ENCODE measurements around the gene POLD2.
"Not testable (repeated sequence)": the region's sequence is repeated elsewhere in the genome, so short reads cannot be mapped to it uniquely, and the experiment has no call there.

Gene POLD2

DNA sequence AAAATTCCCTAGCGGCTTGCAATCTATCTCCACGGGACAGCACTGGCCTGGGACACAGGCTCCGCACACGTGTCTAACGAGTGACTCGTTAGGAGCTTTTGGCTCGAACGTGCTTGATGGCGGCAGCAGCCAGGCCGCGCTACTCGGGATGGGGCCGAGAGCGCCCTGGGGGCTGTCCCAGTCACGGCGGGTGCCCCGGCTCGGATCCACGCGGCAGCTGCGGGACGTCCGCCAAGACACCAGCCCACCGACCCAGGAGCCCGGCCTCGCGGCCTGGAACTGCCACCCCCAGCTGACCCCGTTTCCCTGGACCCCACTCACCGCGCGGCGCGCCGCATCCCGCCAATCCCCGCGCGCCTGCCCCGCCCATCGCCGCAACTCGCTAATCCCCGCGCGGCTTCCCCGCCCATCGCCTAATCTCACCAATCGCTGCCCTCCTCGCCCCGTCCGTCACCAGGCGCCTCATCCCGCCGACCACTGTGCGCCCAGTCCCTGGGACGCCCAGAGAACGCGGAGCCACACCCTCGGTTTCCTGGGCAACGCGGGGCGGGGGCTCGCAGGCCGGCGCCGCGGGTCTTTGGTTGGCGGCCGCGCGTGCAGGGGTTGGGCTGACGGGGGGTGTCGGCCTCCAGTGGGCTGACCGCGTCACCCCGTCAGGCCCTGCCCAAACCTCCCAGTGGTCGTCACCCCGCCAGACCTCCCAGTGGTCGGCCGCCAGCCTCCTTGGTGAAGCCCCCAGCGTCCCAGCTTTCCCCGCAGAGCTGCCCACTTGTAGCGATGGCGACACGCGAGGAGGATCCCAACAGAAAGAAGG lies at the start of gene POLD2:
TSS of gene POLD2 (minus strand) at position 359 of the 814 bp plus-strand sequence. CDS start 1,495 bp downstream, outside the sequence.
- DNase-seq (ENCODE audit: extremely low spot score, insufficient read length, low read depth), result peak; percentile 100
- FAIRE-seq, result peak; percentile 97

DNA sequence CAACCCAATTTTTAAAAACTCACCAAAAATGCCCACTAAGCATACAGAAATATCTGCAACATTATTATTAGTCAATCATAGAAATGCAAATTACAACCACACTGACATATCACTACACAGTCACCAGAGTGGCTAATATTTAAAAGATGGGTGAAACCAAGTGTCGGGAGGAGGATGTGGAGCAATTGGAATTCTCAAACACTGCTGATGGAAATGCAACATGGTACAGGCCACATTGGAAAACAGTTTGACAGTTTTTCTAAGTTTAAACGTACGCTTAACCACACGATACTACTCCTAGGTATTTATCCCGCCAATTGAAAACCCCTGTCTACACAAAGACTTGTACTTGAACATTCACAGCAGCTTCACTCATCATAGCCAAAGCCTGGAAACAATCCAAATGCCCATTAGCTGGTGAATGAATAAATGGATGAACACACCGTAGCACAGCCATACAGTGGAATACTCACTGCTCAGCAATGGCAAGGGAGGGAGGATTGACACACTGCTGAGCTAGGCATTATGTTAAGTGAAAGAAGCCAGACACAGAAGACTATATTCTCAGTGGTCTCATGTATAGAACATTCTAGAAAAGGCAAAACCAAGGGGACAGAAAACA lies 49.6 kb upstream of the POLD2 start:
- FAIRE-seq (no peak), DNase-seq (ENCODE audit: extremely low spot score, insufficient read length, low read depth) (no peak)

DNA sequence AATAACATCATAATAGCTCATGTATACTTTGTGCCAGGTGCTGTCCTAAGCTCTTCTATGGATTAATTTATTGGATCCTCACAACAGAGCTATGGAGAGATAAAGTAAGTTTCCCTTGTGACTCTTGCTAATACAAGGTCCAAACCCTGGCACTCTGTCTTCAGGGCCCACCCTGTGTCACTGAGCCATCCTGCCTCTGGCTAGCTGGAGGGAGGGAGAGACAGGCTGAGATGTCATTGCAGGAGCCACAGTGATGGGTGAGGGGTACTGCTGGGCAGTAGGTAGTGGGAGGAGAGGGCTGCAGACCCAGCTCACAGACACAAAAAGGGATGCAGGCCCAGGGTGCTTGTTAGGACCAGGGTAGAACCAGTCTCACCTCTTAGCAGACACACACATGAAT lies 49.0 kb upstream of the POLD2 start:
- FAIRE-seq (no peak), DNase-seq (ENCODE audit: extremely low spot score, insufficient read length, low read depth) (no peak)

DNA sequence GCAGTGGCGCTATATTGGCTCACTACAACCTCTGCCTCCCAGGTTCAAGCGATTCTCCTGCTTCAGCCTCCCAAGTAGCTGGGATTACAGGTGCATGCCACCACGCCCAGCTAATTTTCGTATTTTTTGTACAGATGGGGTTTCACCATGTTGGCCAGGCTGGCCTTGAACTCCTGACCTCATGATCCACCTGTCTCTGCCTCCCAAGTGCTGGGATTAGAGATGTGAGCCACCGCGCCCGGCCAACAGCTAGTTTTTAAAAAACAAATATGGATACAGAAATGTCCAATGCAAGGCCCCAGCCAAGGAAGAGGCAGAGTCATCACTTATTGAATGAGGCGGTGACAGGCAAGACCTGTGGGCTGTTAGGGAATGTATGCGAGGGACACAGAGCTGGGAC lies 48.6 kb upstream of the POLD2 start:
- DNase-seq (ENCODE audit: extremely low spot score, insufficient read length, low read depth); FAIRE-seq: not testable (repeated sequence)

DNA sequence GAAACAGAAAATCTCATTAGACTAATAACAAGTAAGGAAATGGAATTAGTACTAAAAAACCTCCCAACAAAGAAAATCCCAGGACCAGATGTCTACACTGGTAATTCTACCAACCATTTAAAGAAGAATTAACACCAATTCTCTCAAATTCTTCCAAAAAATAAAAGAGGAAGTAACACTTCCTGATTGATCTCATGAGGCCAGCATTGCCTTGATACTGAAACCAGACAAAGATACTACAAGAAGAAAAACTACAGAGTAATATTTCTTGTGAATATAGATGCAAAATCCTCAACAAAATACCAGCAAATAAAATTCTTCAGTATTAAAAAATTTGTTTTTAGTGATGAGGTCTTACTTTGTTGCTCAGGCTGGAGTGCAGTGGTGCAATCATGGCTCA lies 44.6 kb upstream of the POLD2 start:
- DNase-seq (ENCODE audit: extremely low spot score, insufficient read length, low read depth), result no peak
- peak; percentile 55 for FAIRE-seq

DNA sequence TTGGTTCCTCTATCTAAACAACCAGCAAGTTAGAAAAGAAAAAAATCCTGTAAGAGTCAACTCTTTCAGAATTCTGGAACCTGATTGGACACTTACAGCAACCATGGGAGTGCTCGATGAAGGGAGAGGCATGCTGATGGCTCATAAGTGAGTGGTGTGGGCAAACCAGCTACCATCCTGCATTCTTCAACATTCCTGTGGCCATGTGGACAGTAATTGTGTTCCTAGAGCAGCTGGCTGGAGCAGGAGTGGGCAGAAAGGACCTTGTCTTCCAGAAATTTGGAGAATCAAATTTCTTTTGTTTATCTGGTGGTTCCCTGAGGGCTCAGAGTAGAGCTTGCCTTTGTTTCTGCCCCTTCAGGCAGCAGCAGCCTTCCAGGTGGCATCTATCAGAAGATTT lies 40.2 kb upstream of the POLD2 start:
- DNase-seq (ENCODE audit: extremely low spot score, insufficient read length, low read depth), result no peak
- FAIRE-seq, result no peak

DNA sequence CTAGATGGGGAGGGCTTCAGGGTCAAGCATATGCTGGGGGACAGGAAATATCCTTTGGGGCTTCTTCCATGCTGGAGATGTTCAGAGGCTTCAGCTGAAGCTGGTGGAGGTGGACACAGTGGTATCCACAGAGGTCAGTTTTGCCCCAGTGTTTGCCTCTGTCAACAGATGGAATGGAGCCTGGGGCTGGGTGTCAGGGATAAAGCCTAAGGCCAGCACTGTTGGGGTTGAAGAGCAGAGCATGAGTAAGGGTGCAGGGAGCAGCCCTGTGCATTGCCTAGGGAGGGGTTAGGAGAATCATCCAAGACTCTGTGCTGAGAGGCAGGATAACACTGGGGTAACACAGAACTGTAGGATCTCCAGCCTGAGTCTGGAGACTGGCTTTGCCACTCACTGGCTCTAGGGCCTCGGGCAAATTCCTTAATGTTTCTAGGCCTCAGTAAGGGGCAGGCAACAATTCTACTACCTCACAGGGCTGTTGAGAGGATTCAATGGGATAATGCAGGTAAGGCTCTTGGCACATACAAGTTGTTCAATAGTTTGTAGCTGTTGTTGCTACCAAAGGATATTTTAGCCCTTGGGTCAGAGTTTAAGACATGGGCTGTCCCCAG lies 39.5 kb upstream of the POLD2 start:
- DNase-seq (ENCODE audit: extremely low spot score, insufficient read length, low read depth) (no peak), FAIRE-seq (no peak)

DNA sequence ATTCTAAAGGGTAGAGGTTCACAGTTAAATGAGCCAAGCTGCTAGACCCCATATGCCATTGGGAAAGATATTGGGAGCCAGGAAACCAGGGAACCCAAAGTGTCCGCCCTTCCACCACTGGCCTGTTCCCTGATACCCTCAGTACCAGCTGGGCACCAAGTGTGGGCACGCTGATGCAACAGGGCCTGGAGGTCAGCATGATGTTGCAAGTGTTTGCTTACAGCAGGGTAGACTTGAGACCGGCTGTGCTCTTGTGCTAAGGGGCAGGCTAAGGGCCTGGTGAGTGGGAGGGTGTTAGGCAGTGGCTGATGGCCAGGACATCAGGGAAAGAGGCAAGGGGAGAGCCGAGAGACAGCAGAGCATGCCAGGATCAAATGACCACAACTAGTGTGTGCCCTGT lies 38.8 kb upstream of the POLD2 start:
- no peak for DNase-seq (ENCODE audit: extremely low spot score, insufficient read length, low read depth)

DNA sequence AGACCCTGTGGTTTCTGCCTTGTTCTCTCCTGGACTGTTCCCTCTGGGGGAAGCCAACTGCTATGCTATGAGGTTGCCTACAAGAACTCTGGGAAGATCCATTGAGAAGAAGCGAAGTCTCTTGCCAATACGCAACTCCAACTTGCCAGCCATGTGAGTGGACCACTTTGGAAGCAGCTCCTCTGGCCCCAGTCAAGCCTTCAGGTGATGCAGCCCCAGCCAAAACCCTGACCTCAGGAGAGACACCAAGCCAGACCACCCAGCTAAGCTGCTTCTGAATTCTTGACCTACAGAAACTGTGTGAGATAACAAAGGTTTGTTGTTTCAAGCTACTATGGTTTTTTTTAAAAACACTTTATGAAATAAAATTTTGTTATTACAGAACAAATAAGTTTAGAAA lies 38.0 kb upstream of the POLD2 start:
- FAIRE-seq, result no peak
- DNase-seq (ENCODE audit: extremely low spot score, insufficient read length, low read depth), result no peak

More for the DNA sequence above, 38.8 kb upstream of the POLD2 start:
- FAIRE-seq, result no peak

DNA sequence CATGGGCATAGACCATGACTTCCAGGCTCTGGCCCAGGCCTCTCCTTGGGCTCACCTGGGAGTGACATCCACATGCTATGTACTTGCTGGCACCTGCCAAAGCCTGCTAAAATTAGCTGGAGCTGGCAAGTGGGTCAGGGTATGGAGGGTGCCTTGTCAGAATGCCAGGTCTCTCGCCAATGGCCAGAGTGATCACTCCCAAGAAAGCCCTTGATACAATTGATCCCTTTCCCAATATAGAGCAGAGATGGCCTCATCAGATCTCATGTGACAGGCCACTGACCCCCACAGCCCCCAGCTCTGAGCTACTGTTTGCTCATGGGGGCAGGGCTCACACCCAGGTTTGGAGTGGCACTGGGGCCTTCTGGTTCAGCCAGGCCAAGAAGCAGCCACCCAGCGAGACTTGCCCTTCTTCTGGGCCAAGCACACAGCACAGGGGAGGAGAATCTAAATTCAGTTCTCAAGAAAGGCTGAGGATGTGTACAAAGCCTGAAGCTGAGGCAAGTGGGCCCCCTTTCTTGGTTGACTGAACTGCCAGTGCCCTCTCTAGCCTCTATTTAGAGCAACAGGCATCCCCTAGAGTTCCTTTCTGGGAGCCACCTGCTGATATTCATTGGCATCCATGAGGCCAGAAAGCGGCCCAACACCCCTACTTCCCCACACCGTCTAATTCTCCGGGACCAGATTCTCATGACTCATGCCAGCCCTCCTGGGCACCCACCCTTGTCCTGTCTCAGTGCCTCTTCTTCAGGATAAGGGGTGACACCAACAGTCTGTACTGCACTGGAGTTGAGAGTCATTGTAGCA lies 36.7 kb upstream of the POLD2 start:
- FAIRE-seq (no peak), DNase-seq (ENCODE audit: extremely low spot score, insufficient read length, low read depth) (no peak)

DNA sequence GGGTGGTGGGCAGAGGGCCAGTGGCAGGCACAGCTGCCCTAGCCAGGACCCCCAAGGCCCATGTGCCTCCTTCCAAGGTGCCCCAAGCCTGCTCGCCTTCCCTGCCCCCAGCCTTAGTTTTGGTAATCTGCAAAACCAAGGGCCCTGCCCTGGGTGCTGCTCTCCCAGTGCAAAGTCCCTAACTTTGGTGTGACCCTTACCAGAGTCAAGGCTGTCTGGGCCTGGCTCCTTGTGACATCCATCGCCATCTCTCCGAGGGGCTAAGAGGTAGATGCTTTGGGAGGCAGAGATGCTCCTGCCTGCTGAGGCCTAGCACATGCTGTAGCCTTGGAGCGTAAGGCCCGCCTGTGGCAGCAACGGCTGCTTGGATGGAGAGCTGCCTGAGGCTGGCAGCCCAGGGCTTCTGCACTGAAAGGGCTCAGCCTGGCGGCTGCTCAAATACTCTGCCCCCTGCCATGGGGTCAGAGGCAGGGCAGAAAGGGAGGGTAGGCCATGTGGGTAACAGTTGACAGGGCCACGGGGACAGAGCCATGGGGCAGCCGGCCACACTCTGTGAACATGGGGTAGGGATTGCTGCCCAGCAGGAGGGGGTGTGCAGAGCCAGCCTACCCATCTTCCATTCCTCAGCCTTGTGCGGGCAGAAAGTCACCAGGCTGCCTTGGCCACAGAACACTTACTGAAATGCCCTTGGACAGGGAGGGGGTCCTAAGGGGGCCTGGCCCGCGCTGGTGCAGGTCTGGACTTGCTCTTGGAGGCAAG lies 35.7 kb upstream of the POLD2 start:
- DNase-seq (ENCODE audit: extremely low spot score, insufficient read length, low read depth), result no peak
- FAIRE-seq, result no peak

DNA sequence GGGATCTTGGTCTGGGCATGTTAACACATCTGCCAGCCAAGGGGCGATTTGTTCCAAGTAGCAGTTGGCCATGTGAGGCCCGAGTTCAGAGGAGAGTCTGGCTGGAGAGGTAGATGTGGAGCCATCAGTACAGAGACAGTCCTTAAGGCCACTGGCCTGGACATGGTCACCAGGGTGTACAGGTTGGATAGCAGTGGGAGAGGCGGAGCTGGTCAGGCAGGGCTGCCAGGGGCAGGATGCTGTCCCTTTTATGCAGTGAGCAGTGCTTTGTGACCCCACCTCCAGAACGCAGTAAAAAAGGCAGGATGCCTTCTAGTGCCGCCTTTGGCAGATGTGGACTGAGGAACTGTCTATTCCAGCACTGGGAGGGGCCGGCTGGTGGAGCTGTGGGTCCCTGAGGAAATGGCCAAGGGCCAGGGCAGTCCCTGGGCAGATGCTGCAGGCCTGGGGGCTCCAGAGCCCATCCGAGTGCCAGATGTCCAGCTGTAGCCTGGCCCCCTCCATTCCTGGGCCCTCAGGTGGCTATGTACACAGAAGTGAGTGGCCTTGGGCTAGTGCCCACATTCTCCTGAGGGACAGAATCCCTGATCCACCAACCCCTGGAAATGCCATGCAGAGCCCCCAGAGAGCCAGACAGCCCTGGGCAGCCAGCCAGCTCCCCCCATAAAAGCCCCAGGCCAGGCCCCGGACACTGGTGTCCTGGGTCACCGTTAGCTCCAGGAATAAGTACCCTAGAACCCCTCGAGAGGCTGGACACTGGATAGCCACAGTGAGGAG lies 34.9 kb upstream of the POLD2 start:
- FAIRE-seq (no peak), DNase-seq (ENCODE audit: extremely low spot score, insufficient read length, low read depth) (no peak)

DNA sequence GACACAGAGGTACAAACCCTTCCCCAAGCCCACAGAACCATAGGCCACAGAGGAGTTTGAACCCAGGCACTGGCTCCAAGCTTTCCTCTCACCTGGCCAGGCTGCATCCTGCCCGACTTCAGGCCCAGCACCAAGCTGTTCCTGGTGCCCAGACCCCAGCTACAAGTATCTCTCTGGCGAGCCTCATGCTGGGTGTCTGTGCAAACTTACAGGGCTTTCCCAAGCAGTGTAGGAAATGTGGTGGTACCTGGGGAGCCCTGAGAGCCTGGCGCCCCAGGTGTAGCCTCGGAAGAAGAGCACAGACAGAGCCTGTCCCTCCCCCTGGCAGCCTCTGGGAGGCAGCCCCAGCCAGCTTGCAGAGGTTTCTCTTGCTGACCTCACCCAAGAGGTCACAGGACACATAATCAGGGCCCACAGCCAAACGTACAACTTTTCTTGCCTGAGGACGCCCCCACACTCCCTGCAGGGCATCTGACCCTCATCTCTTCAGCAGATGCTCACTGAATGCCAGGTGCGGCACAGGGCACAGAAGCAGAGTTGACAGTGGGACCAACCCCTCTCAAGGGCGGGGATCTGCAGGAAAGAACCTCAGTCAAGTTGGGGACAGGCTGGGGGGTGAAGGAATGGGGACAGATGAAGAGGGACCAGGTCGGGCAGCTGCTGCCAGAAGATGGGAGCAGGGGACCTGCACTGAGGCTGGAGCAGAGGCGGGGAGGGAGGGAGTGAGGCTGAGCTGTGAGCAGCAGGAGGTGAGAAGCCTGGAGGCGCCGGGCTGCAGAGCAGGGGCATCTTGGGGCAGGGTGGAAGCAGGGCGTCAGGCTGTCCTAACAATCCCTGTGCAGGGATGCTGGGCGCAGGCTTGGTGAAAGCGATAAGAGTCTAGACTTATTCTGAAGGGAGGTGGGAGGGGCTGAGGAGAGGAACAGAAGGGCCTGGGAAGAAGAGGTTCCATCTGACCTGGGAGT lies 34.0 kb upstream of the POLD2 start:
- FAIRE-seq (no peak), DNase-seq (ENCODE audit: extremely low spot score, insufficient read length, low read depth) (no peak)

DNA sequence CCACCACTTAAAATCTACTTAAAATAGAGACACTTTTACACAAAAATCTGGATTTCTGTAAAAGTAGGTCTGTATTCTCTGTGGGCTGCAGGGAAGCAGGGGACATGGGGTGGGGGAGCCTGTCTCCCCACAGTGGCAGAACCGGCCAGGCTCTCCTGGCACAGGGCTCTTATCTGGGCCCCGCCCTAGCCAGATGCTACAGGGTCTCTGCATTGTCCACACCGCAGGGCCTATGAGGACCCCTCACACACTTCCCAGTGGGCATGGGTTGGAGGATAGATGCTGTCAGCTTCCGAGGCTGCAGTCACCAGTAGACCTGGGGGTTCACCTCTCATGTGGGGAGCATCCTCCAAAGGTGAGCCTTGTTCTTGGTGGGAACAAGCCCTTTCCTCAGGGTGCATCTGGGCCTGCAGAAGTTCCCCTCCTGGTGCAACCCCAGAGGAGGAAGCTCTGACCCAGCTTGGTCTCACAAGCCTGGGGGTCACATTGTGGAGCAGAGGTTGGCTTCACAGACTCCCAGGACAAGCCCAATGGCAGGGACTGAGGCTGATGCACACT lies 33.2 kb upstream of the POLD2 start:
- DNase-seq (ENCODE audit: extremely low spot score, insufficient read length, low read depth), result no peak
- FAIRE-seq, result no peak

DNA sequence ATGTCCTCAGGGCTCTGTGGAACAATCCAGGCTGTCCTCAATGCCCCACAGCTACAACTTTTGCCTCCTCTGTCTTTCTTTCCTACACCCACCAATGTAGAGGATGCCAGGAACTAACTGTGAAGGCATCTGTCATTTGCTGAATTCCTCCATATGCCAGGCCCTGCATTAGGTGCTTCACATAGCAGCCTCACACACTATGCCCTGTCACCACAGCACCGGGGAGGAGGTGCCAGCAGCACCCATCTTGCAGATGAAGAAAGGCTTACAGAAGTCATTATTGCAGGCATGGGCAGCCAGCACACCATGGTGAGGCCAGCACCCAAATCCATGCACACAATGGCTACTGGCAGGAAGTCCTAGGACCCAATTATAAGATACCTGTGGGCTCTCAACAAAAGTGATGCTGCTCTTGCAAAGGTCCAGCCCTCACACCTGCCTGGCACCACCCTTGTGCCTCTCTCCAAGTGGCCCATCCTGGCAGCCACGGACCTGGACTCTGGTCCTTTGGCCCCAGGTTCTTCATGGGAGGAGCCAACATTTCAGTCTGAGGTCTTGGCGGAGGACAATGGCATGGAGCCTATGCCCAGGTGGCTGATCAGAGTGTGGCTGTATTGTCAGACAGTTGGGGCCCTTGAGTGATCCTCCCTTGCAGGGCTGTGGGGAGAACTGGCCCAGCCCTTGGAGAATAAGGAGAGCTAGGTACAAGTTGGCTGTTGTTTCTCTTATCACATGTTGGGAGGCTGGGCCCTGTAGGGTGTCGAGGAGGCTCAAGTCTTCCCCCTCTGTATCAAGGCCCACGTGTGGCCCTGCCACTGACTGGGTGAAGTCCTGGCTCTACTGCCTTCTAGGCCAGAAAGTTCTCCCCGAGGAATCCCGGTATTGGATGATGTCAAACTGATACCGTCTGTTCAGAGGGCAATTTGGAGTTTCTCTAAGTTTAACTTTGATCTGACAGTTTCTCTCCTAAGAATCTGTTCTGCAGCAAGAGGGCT lies 32.1 kb upstream of the POLD2 start:
- no peak for FAIRE-seq
- no peak for DNase-seq (ENCODE audit: extremely low spot score, insufficient read length, low read depth)

DNA sequence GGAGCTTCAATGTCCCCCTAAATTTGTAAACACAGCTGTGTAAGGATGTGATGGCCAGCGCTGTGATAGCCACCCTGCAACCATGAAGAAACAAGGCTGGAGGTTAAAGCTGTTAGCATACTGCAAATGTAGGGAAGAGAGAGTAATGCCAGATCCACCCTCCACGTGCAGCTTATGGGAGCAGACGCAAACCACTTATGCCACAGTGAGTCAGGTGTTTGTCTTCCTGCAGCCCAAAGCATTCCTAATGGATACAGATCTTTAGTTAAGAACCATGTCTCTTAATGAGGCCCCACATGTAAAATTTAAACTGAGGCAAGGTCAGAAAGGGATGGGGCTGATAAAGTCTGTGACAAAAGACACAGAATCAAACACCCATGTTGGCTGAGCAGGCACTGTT lies 31.4 kb upstream of the POLD2 start:
- DNase-seq (ENCODE audit: extremely low spot score, insufficient read length, low read depth) (no peak), FAIRE-seq (no peak)
